ENCODE measurements around the gene HS2ST1.
"Not testable (repeated sequence)": the region's sequence is repeated elsewhere in the genome, so short reads cannot be mapped to it uniquely, and the experiment has no call there.

HS2ST1 gene

GRCh38 chr1:86926883-86927282, 12.4 kb downstream of the HS2ST1 start:
- DNase-seq = no peak

- no peak for DNase-seq
Observed at GRCh38 chr1:86928819-86929218, 14.4 kb downstream of the HS2ST1 start.

GRCh38 chr1:86933051-86933450, 18.6 kb downstream of the HS2ST1 start:
- DNase-seq = no peak

- DNase-seq = peak; percentile 58
Observed at GRCh38 chr1:86933562-86934377, 19.3 kb downstream of the HS2ST1 start.

GRCh38 chr1:86938450-86938849, 24.0 kb downstream of the HS2ST1 start:
- peak; percentile 10 for DNase-seq

GRCh38 chr1:86938855-86939254, 24.4 kb downstream of the HS2ST1 start:
- DNase-seq = no peak

- DNase-seq = no peak
Observed at GRCh38 chr1:86939406-86939805, 25.0 kb downstream of the HS2ST1 start.

- DNase-seq = no peak
Observed at GRCh38 chr1:86940599-86940998, 26.2 kb downstream of the HS2ST1 start.

GRCh38 chr1:86942042-86942441, 27.6 kb downstream of the HS2ST1 start:
- no peak for DNase-seq

- peak; percentile 20 for DNase-seq
Observed at GRCh38 chr1:86942743-86943142, 28.3 kb downstream of the HS2ST1 start.

GRCh38 chr1:86948212-86948611, 33.8 kb downstream of the HS2ST1 start:
- no peak for DNase-seq

GRCh38 chr1:86950712-86951419, 36.4 kb downstream of the HS2ST1 start:
- peak; percentile 29 for DNase-seq

GRCh38 chr1:86951430-86951829, 37.0 kb downstream of the HS2ST1 start:
- DNase-seq = peak; percentile 31

- DNase-seq = peak; percentile 74
Observed at GRCh38 chr1:86953167-86953566, 38.7 kb downstream of the HS2ST1 start.

GRCh38 chr1:86955678-86956077, 41.2 kb downstream of the HS2ST1 start:
- no peak for DNase-seq

- no peak for DNase-seq
Observed at GRCh38 chr1:86956221-86956620, 41.8 kb downstream of the HS2ST1 start.

- no peak for DNase-seq
Observed at GRCh38 chr1:86957221-86957620, 42.8 kb downstream of the HS2ST1 start.

- no peak for DNase-seq
Observed at GRCh38 chr1:86960548-86960947, 46.1 kb downstream of the HS2ST1 start.

GRCh38 chr1:86963841-86964240, 49.4 kb downstream of the HS2ST1 start:
- DNase-seq = not testable (repeated sequence)

- DNase-seq = peak; percentile 62
Observed at GRCh38 chr1:86965012-86965826, 50.8 kb downstream of the HS2ST1 start.

- no peak for DNase-seq
Observed at GRCh38 chr1:86965827-86966182, 51.4 kb downstream of the HS2ST1 start.

- DNase-seq = no peak
Observed at GRCh38 chr1:86970938-86971337, 56.5 kb downstream of the HS2ST1 start.

GRCh38 chr1:86971778-86972177, 57.3 kb downstream of the HS2ST1 start:
- DNase-seq = no peak

- DNase-seq = no peak
Observed at GRCh38 chr1:86972262-86972661, 57.8 kb downstream of the HS2ST1 start.

Measured in OCI-M1 (cell line).